Right renal pelvis (tissue), 4 donors: ENCODE results near the gene C1QTNF1. TPM values are rescaled to one million over a fixed set of nuclear protein-coding genes. Genes with fewer than 3 reads are reported as not detected.

ENCODE experiments used
- DNase-seq, 4 donors: peaks; one replicate each; pipeline ENCODE4 v3.0.0-alpha.2; 2013; ENCODE audit warnings: low read depth in 4 of 4, low spot score in 3 of 4, missing footprints in 1 of 4
- polyA plus RNA-seq, 4 donors: library from polyadenylated mRNA; unstranded; fragments of 120-200 nt; gene quantifications; one replicate each; pipeline ENCODE4 v1.2.1, GENCODE V29; 2013; ENCODE audit not compliant: insufficient read length in 4 of 4

Gene C1QTNF1
- polyA plus RNA-seq, 4 donors = 2.0 to 3.2 (median 2.7) TPM

- no peak for DNase-seq
These were observed 12.2 kb downstream of the C1QTNF1 start for GRCh38 chr17:79036181-79036580.

GRCh38 chr17:79036596-79036995 lies 12.6 kb downstream of the C1QTNF1 start:
- no peak for DNase-seq

GRCh38 chr17:79038545-79039135 lies 14.7 kb downstream of the C1QTNF1 start:
- no peak for DNase-seq

- no peak for DNase-seq
These were observed 15.2 kb downstream of the C1QTNF1 start for GRCh38 chr17:79039171-79039570.

- DNase-seq = no peak
These were observed 15.9 kb downstream of the C1QTNF1 start for GRCh38 chr17:79039886-79040285.

DNA sequence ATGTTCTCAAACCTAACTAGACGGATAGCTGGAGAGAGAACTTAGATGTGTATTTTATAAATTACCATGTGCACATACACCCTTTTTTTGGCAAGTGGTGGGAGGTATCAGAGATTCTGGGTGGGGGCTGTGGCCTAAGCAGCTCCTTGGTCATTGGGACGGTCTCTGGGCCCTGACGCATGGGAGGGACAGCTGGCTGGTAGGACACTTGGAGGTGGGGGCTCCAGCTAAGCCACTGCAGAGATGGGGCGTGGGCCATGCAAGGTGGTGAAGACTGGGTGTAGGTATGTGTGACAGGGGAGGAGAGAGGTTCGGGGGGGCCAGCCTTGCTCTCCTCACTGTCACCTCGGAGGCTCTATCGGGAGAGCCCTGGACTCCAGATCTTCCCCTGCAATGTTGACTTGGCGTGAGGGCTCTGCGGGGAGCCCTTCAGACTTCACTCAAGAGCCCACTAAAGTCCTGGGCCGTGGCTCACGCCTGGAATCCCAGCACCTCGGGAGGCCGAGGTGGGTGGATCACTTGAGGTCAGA lies 17.1 kb downstream of the C1QTNF1 start:
- no peak for DNase-seq

DNA sequence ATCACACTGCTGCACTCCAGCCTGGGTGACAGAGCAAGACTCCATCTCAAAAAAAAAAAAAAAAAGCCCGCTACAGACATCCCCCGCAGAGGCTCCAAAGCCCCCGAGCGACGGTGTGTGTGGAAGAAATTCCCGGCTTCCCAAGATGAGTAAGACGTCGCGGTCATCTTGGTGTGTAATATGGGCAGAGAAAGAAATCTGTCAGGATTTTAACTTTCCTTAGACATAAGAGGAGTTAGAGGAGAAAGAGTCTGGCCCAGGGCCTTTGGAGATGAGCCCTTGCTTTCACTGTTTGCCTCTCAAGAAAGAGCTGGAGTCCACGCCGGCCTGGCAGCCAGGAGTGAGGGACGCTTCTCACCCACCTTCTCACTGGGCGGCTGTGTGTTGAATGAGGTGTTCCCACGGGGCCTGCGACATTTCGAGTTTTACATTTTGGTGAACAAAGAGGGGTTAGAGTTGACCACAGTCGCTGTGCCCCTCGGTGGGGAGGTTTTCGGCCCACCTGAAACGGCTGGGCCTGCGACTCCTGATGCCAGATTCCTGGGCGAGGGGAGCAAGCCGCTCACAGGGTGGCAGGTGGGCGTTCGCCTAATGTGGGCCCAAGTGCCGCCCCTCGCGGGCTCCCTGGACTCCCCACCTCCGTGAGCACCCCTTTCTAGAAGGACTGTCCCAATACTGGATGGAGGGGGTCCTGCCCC lies 17.9 kb downstream of the C1QTNF1 start:
- DNase-seq = no peak

GRCh38 chr17:79042421-79043190 lies 18.6 kb downstream of the C1QTNF1 start:
- no peak for DNase-seq

DNA sequence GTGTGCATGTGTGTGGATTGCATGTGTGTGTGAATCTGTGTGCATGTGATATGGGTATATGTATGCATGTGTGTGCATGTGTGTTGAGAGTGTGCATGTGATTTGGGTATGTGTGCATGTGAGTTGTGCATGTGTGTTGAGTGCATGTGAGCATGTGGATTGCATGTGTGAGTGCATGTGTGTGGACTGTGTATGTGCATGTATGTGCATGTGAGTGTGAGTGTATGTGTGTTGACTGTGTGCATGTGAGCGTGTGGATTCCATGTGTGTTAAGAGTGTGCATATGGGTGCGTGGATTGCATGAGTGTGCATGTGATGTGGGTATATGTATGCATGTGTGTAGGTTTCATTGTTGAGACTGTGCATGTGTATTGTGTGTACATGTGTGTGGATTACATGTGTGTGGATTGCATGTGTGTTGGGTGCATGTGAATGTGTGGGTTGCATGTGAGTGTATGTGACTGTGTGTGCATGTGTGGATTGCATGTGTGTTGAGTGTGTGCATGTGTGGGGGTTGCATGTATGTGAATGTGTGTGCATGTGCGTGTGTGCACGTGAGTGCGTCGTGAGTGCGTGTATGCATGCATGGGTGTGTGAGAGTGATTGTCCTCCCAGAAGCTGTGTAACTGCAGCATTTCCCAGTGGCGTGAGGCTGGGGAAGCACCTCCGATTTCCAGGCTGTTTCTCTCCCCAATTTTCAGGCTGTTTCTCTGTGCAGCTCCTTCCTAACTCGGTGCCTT lies 19.4 kb downstream of the C1QTNF1 start:
- no peak for DNase-seq

GRCh38 chr17:79043931-79044320 lies 20.0 kb downstream of the C1QTNF1 start:
- DNase-seq = no peak

DNA sequence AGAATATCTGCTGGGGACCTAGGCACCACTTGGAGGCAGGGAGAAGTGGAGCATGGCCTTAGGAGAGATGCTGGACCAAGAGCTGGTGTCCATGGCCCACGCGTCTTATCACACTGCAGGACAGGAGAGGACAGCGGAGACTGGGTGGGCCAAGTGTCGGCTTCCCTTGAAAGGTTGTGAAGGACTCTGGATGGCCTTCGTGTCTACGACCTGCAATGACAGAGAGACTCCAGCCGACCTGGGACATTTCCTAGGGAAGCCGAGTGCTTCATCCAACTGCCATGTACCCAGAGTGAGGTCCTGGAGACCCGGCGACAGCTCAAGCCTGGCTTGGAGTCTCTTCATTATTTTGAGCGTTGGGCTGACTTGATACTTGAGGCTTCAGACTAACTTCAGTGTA lies 20.5 kb downstream of the C1QTNF1 start:
- no peak for DNase-seq

GRCh38 chr17:79045001-79045729 lies 21.2 kb downstream of the C1QTNF1 start:
- DNase-seq = no peak

GRCh38 chr17:79045842-79046196 lies 21.9 kb downstream of the C1QTNF1 start:
- peak in 2 of 4 donors; percentile 35 to 56 for DNase-seq

DNA sequence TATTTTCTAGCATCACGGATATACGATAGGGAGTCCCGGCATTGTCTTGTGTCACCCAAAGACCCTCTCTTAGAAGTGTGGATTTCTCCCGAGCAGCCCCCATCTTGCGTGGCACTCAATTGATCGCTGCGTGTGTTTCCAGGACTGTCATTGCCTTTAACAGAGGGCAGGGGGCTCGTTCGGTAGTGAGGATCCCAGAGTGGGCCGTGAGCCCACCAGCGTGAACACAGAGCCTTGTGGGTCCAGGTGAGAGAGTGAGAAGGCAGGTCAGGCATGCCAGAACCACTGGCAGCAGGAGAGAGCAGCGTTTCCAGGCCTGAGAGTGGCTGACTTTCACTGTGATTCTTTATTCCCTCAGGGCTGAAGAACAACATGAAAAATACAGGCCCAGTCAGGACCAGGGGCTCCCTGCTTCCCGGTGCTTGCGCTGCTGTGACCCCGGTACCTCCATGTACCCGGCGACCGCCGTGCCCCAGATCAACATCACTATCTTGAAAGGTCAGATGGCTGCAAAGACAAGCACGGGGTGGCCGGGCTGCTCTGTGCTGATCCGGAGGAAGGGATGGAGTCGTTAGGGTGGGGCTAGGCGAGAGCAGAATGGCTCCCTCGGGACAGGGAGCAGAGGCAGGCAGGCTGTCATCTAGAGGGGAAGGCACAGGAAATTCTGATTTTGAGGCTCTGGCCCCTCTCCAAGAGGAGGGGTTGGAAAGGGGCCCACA lies 22.4 kb downstream of the C1QTNF1 start:
- no peak for DNase-seq

GRCh38 chr17:79046916-79047280 lies 22.9 kb downstream of the C1QTNF1 start:
- no peak for DNase-seq

DNA sequence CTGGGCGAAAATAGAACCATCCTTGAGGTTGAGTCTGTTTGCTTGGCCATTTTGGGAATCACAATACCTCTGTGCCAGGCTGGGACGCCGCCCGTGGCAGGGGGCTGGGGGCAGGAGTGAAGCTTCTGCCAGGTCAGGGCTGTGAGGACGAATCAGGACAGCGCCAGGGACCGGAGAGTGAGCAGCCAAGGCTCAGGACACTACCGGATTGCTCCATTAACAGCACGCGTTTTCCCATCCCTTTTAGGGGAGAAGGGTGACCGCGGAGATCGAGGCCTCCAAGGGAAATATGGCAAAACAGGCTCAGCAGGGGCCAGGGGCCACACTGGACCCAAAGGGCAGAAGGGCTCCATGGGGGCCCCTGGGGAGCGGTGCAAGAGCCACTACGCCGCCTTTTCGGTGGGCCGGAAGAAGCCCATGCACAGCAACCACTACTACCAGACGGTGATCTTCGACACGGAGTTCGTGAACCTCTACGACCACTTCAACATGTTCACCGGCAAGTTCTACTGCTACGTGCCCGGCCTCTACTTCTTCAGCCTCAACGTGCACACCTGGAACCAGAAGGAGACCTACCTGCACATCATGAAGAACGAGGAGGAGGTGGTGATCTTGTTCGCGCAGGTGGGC lies 23.4 kb downstream of the C1QTNF1 start:
- no peak for DNase-seq

- no peak for DNase-seq
These were observed 24.2 kb downstream of the C1QTNF1 start for GRCh38 chr17:79047923-79048825.
